Mesothelial cell of epicardium (in vitro differentiated cells): ENCODE results near the gene CFAP46. TPM values are rescaled to one million over a fixed set of nuclear protein-coding genes. Genes with fewer than 3 reads are reported as not detected.

Source experiments
- DNase-seq, 2 experiments: peaks; one replicate each; pipeline ENCODE4 v3.0.0; 2021; ENCODE audit warnings: low spot score in 2 of 2; ENCODE audit not compliant: unreplicated experiment in 2 of 2
- H3K27ac Mint-ChIP-seq: 2 replicates; pipeline ENCODE4 v1.8.0; 2021; ENCODE audit warnings: mixed read lengths
- H3K27me3 Mint-ChIP-seq: 2 replicates; pipeline ENCODE4 v1.8.0; 2021; ENCODE audit warnings: low read depth, mixed read lengths
- H3K36me3 Mint-ChIP-seq: 2 replicates; pipeline ENCODE4 v1.8.0; 2021; ENCODE audit warnings: mixed read lengths
- H3K4me1 Mint-ChIP-seq: 2 replicates; pipeline ENCODE4 v1.8.0; 2021; ENCODE audit warnings: mixed read lengths
- H3K4me3 Mint-ChIP-seq: 2 replicates; pipeline ENCODE4 v1.8.0; 2021; ENCODE audit warnings: mild to moderate bottlenecking, moderate library complexity, mixed read lengths
- H3K9me3 Mint-ChIP-seq: 2 replicates; pipeline ENCODE4 v1.8.0; 2021; ENCODE audit warnings: mixed read lengths
- CTCF ChIP-seq: fragments of 200-600 bp; sonication (generic); IDR thresholded peaks from one replicate; pipeline ENCODE4 v1.5.0; 2021; ENCODE audit warnings: antibody characterized with exemption; ENCODE audit not compliant: unreplicated experiment
- total RNA-seq: library from RNA; stranded (reverse); gene quantifications from 3 replicates; pipeline ENCODE4 v1.2.1, GENCODE V29; 2021

Gene CFAP46
- total RNA-seq, 1 donor from 2014 or later = 3.1 TPM

GRCh38 chr10:132786884-132787494, 155.4 kb downstream of the CFAP46 start:
- Mint-ChIP-seq H3K9me3 (no peaks in the 10 kb centered on the region), H3K27me3 (peaks cover 74% of the 10 kb centered on the region), H3K4me1 (no peaks in the 10 kb centered on the region), H3K4me3 (no peak overlapping the region), H3K27ac (no peak overlapping the region), H3K36me3 (peaks cover 16% of the 10 kb centered on the region)
- TF ChIP-seq CTCF = no peak
- DNase-seq = no peak

GRCh38 chr10:132786476-132786883, 155.9 kb downstream of the CFAP46 start:
- TF ChIP-seq CTCF = no peak
- H3K4me3 Mint-ChIP-seq = no peak overlapping the region
- peaks cover 75% of the 10 kb centered on the region for H3K27me3 Mint-ChIP-seq

GRCh38 chr10:132785723-132786475, 156.5 kb downstream of the CFAP46 start, which contains the start of gene NKX6-2:
Gene NKX6-2, minus strand, starts transcription at chr10:132786147. Its CDS starts 199 bp downstream, at chr10:132785948.
- Mint-ChIP-seq H3K27ac (no peak within 1 kb of the TSS), H3K4me1 (no peaks in the 10 kb centered on the region), H3K9me3 (no peaks in the 10 kb centered on the region), H3K27me3 (peaks cover 73% of the 10 kb centered on the region), H3K4me3 (peak within 1 kb of the TSS; percentile 15), H3K36me3 (peaks cover 24% of the 10 kb centered on the region)
- DNase-seq = no peak
- no peak for TF ChIP-seq CTCF

More at GRCh38 chr10:132786476-132786883, 155.9 kb downstream of the CFAP46 start:
- Mint-ChIP-seq H3K36me3 (peaks cover 20% of the 10 kb centered on the region), H3K4me1 (no peaks in the 10 kb centered on the region), H3K9me3 (no peaks in the 10 kb centered on the region), H3K27ac (no peak overlapping the region)
- no peak for DNase-seq

- Mint-ChIP-seq H3K36me3 (peaks cover 26% of the 10 kb centered on the region), H3K27me3 (peaks cover 66% of the 10 kb centered on the region), H3K4me3 (no peak overlapping the region), H3K27ac (no peak overlapping the region), H3K9me3 (no peaks in the 10 kb centered on the region), H3K4me1 (no peaks in the 10 kb centered on the region)
- no peak for DNase-seq
- TF ChIP-seq CTCF = no peak
Observed at GRCh38 chr10:132784866-132785722, 157.3 kb downstream of the CFAP46 start.

GRCh38 chr10:132783940-132784865, 158.2 kb downstream of the CFAP46 start:
- H3K4me3 Mint-ChIP-seq = no peak overlapping the region
- no peaks in the 10 kb centered on the region for H3K4me1 Mint-ChIP-seq
- no peak overlapping the region for H3K27ac Mint-ChIP-seq
- H3K27me3 Mint-ChIP-seq = peaks cover 61% of the 10 kb centered on the region
- TF ChIP-seq CTCF = no peak
- peaks cover 28% of the 10 kb centered on the region for H3K36me3 Mint-ChIP-seq
- no peaks in the 10 kb centered on the region for H3K9me3 Mint-ChIP-seq
- no peak for DNase-seq
